GM12878 (cell line): Measurements from ENCODE around the gene DNAJC3. TPM values are rescaled to one million over a fixed set of nuclear protein-coding genes. Genes with fewer than 3 reads are reported as not detected.

ENCODE experiments used
- ATAC-seq: fragments of 200-7000 bp; cut with Tn5 transposase; 3 replicates; pipeline ENCODE4 v1.9.1; 2020; ENCODE audit warnings: mild to moderate bottlenecking, moderate library complexity
- BruUV-seq: library from RNA; stranded (reverse); fragments of 400-500 nt; replicated peaks from 2 replicates; lab custom pipeline; 2021; lab: Mats Ljungman, UMichigan
- CTCF ChIA-PET: fragments of 300-600 bp; sonication (Branson Sonifier 250); formaldehyde crosslinking; extraction: SDS; loops from one replicate; lab custom pipeline; 2021; ENCODE audit warnings: inconsistent platforms; lab: Yijun Ruan, JAX
- POLR2A ChIA-PET: fragments of 350-600 bp; formaldehyde crosslinking; extraction: SDS; loops from one replicate; lab custom pipeline; 2021; ENCODE audit warnings: inconsistent platforms; lab: Charles Lee
- RAD21 ChIA-PET: fragments of 300-600 bp; sonication (Branson Sonifier 250); formaldehyde crosslinking; loops from one replicate; lab custom pipeline; 2023; ENCODE audit warnings: antibody characterized with exemption; ENCODE audit not compliant: unreplicated experiment; lab: Charles Lee
- SMC1A ChIA-PET: fragments of 300-600 bp; sonication (Branson Sonifier 250); formaldehyde crosslinking; loops from one replicate; lab custom pipeline; 2023; ENCODE audit not compliant: unreplicated experiment, uncharacterized antibody; lab: Charles Lee
- DNase-seq: peaks from one replicate; pipeline ENCODE4 v3.0.0-alpha.2; 2011; ENCODE audit warnings: low read depth, low spot score
- FAIRE-seq: peaks from 3 replicates; lab custom pipeline; 2011; peaks lifted over from hg19 to GRCh38; lab: Jason Lieb, UNC
- H2AFZ ChIP-seq: 2 replicates; pipeline ENCODE4 v1.6.0; 2011; ENCODE audit warnings: low read depth, low read length, control low read depth; ENCODE audit not compliant: control insufficient read depth
- H3K27ac ChIP-seq: 2 replicates; pipeline ENCODE4 v1.5.1; 2011; ENCODE audit warnings: control low read depth; ENCODE audit not compliant: control insufficient read depth, insufficient read depth
- H3K27me3 ChIP-seq, 2 experiments: replicated peaks in 1 of 2; 2 replicates each; pipeline versions ENCODE4 v1.6.0 to v1.6.1; 2011; ENCODE audit warnings: low read length in 1 of 2; ENCODE audit not compliant: control insufficient read depth in 2 of 2, insufficient read depth in 2 of 2
- H3K36me3 ChIP-seq, 2 experiments: 2 replicates each; pipeline ENCODE4 v1.5.1; 2011; ENCODE audit warnings: low read length in 1 of 2; ENCODE audit not compliant: control insufficient read depth in 2 of 2, insufficient read depth in 2 of 2
- H3K4me1 ChIP-seq: 2 replicates; pipeline ENCODE4 v1.6.1; 2011; ENCODE audit warnings: mild to moderate bottlenecking, low read length, moderate library complexity, mixed read lengths; ENCODE audit not compliant: control insufficient read depth, insufficient read depth
- H3K4me2 ChIP-seq: 2 replicates; pipeline ENCODE4 v1.6.0; 2011; ENCODE audit warnings: control low read depth; ENCODE audit not compliant: control insufficient read depth, insufficient read depth
- H3K4me3 ChIP-seq: fragments of 200-600 bp; sonication (generic); 2 replicates; pipeline ENCODE4 v1.5.1; 2016
- H3K79me2 ChIP-seq: 2 replicates; pipeline ENCODE4 v1.6.0; 2011; ENCODE audit warnings: low read length; ENCODE audit not compliant: control insufficient read depth, insufficient read depth
- H3K9ac ChIP-seq: 2 replicates; pipeline ENCODE4 v1.8.0; 2011; ENCODE audit warnings: low read length, control low read depth, mixed read lengths; ENCODE audit not compliant: control insufficient read depth, insufficient read depth
- H3K9me3 ChIP-seq: replicated peaks from 3 replicates; pipeline ENCODE4 v1.5.1; 2011; ENCODE audit warnings: mild to moderate bottlenecking, low read length; ENCODE audit not compliant: control insufficient read depth, insufficient read depth
- H4K20me1 ChIP-seq: 2 replicates; pipeline ENCODE4 v1.6.0; 2011; ENCODE audit not compliant: control insufficient read depth, insufficient read depth
- HDAC6 ChIP-seq: fragments of 200-600 bp; sonication (generic); IDR thresholded peaks from one replicate; pipeline ENCODE4 v1.8.0; 2017; ENCODE audit warnings: antibody characterized with exemption; ENCODE audit not compliant: unreplicated experiment
- KLF5 ChIP-seq: fragments of 450-650 bp; IDR thresholded peaks from 2 replicates; pipeline ENCODE4 v1.6.1; 2014; ENCODE audit warnings: mild to moderate bottlenecking; ENCODE audit not compliant: partially characterized antibody
- NFYB ChIP-seq: IDR thresholded peaks from 2 replicates; pipeline ENCODE4 v1.6.1; 2011; ENCODE audit warnings: low read depth, mild to moderate bottlenecking, low read length, improper control_type of control experiment, moderate library complexity; ENCODE audit not compliant: insufficient read depth
- NRF1 ChIP-seq: conservative IDR thresholded peaks from 2 replicates; pipeline ENCODE4 v1.6.1; 2011; ENCODE audit warnings: mild to moderate bottlenecking, low read depth, low read length, improper control_type of control experiment
- POLR2A ChIP-seq: IDR thresholded peaks from 2 replicates; pipeline ENCODE4 v1.6.1; 2011; ENCODE audit warnings: low read depth, mild to moderate bottlenecking, low read length
- TAF1 ChIP-seq: IDR thresholded peaks from 2 replicates; pipeline ENCODE4 v1.6.1; 2011; ENCODE audit warnings: mild to moderate bottlenecking, low read depth, low read length, borderline replicate concordance
- WRNIP1 ChIP-seq: IDR thresholded peaks from 2 replicates; pipeline ENCODE4 v1.6.1; 2011; ENCODE audit warnings: low read depth, low read length, improper control_type of control experiment, borderline replicate concordance
- YY1 ChIP-seq: IDR thresholded peaks from 2 replicates; pipeline ENCODE4 v1.6.1; 2011; ENCODE audit warnings: low read depth, mild to moderate bottlenecking, low read length
- ZBED1 ChIP-seq: IDR thresholded peaks from 2 replicates; pipeline ENCODE4 v1.6.1; 2016; ENCODE audit warnings: borderline replicate concordance
- ZNF384 ChIP-seq: IDR thresholded peaks from 2 replicates; pipeline ENCODE4 v1.6.1; 2012; ENCODE audit warnings: low read depth, mild to moderate bottlenecking, low read length, improper control_type of control experiment, borderline replicate concordance
- WGBS: methylation state at CpG from one replicate; pipeline ENCODE4 v1.1.6; 2016; ENCODE audit warnings: low lambda C conversion rate; ENCODE audit not compliant: insufficient replicate concordance, insufficient coverage; ENCODE audit errors: missing lambda C conversion rate; 5-methylcytosine and 5-hydroxymethylcytosine counted together
- in situ Hi-C: fragments of 300-500 bp; cut with MboI; formaldehyde crosslinking; loops from 9 replicates; pipeline ENCODE4 v1.14.3; 2018; ENCODE audit warnings: mixed read lengths
- intact Hi-C: fragments of 100-400 bp; cut with micrococcal nuclease; formaldehyde crosslinking; loops from one replicate; pipeline ENCODE4 v1.14.2; 2022; ENCODE audit not compliant: unreplicated experiment
- polyA plus RNA-seq, 11 experiments: library from polyadenylated mRNA; depleted of rRNA in 4 of 11; unstranded in 6 of 11; stranded (reverse) in 5 of 11; fragments of >200 nt; fragmentation: Nextera tagmentation in 4 of 11; fragmentation: Illumina TruSeq in 1 of 11; extraction: Ambion mirVana in 4 of 11; extraction: Trizol in 1 of 11; gene quantifications; 1 replicate in 1 of 11; 2 replicates in 10 of 11; pipeline versions ENCODE4 v1.2.1 to v1.2.3, GENCODE V29; 2011 to 2016; ENCODE audit warnings: inconsistent platforms in 2 of 11, missing spikeins in 2 of 11, low read depth in 1 of 11
- total RNA-seq, 4 experiments: library from RNA; depleted of rRNA in 3 of 4; stranded (reverse); fragments of >200 nt in 3 of 4; fragmentation: Illumina TruSeq in 1 of 4; extraction: Trizol in 1 of 4; gene quantifications; 2 replicates each; pipeline versions ENCODE4 v1.2.1 to v1.2.3, GENCODE V29; 2013 to 2021
- TF ChIP-seq, protein P1 (sequence below): fragments of 450-650 bp; IDR thresholded peaks from 2 replicates; pipeline ENCODE4 v1.6.1; 2017; ENCODE audit warnings: antibody characterized with exemption, mild to moderate bottlenecking, moderate library complexity
- TF ChIP-seq, protein P2 (sequence below): fragments of 450-650 bp; IDR thresholded peaks from 2 replicates; pipeline ENCODE4 v1.6.1; 2017; ENCODE audit warnings: borderline replicate concordance

The DNAJC3 gene
- total and polyA plus RNA-seq, 10 of the 15 experiments (the other 5 are each of a cell fraction or from before 2014, with no cell fraction given) = 9.3 to 37.4 (median 19.0) TPM

DNA sequence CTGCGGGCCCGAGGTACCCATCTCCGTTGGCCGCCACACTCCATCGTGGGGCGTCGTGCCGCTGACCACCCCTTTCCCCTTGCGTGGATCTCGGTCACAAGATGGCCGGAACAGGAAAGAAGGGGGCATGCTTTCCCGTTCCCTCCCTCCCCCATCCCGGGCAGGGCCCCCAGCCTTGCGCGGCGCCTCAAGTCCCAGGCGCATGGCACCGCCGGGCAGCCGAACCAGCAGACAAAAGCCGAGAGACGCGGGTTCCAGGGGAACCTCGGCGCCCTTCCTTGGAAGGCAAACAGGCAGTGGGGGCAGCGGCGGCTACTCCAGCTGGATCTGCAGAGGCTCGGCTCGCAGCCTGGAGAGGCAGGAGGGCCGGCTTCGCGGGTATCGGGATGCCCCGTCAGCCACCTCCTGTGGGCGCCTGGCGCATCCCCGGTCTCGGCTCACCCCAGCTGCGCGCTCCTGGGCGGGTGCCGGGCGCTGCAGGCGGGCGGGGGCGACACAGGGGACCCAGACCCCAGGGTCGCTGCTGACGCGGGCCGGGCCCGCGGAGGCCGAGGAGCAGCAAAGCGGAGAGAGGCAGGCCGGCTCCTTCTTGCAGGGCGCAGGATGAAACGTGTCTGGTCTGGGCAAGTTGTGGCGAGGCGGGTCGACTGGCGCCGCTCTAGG, 32.9 kb upstream of the DNAJC3 start:
- peaks cover 0 to 4% of the 10 kb centered on the region in 2 experiments; a peak in 2 of 4 replicates for H3K27me3 ChIP-seq
- no peaks in the 10 kb centered on the region for H3K9me3 ChIP-seq
- FAIRE-seq (no peak), ATAC-seq (peak; percentile 66), DNase-seq (no peak)
- H4K20me1 ChIP-seq = no peaks in the 10 kb centered on the region
- ChIA-PET RAD21 (no interaction called here), POLR2A (no interaction called here), SMC1A (no interaction called here), CTCF (interaction anchor here (0.9 to 1.0 kb wide), 2 partner anchors 12 to 16 kb away, joined by 3 to 4 read pairs; no protein-coding TSS in a partner anchor)
- no peak overlapping the region for H3K27ac ChIP-seq
- no peak for TF ChIP-seq TAF1
- TF ChIP-seq HDAC6 = peak; percentile 90
- TF ChIP-seq YY1 = 0 out of 2 replicates have a peak, but pooled peaks have one; percentile 15
- in situ Hi-C loops = no loop called here
- no peaks in the 10 kb centered on the region for H3K36me3 ChIP-seq
- H3K4me3 ChIP-seq = peak overlapping the region; percentile 64
- peak overlapping the region; percentile 10; the same call in 1 of the 2 replicates for H3K9ac ChIP-seq
- H2AFZ ChIP-seq = peak overlapping the region; percentile 52
- no TSS peak for BruUV-seq
- no peaks in the 10 kb centered on the region; the same call in 1 of the 2 replicates for H3K79me2 ChIP-seq
- intact Hi-C loops = no loop called here
- WGBS = 2% methylated on average over 56 of the region's 62 CpGs
- peak overlapping the region; percentile 69; the same call in 1 of the 2 replicates for H3K4me2 ChIP-seq
- H3K4me1 ChIP-seq = no peaks in the 10 kb centered on the region

DNA sequence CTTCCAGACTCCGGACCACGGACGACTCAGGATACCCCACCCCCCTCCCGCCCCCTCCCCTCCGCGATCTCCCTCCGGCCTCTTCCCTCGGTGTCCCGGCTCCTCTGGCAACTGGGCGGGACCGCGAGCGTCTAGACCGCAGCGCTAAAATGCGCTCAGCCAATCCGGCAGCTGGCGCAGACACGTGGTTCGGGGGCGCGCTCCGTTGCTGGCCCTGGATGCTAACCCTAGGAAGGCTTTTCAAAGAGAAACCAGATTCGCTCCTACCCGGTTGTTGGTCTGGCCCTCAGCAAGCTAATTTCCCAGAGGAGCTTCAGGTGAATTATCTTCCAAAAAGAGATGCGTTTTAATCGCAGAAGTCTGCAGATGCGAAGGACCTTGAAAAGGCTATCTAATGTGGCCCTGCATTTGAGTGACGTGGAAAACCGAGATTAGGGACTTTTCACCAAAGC, 32.3 kb upstream of the DNAJC3 start, which contains the start of gene DZIP1:
Gene DZIP1 (minus strand): TSS at position 106 of the 452 bp plus-strand sequence. CDS start 2,677 bp downstream, outside the sequence.
- no TSS peak for BruUV-seq
- no peaks in the 10 kb centered on the region for H4K20me1 ChIP-seq
- peaks cover 0 to 4% of the 10 kb centered on the region in 2 experiments; a peak in 2 of 4 replicates for H3K27me3 ChIP-seq
- no peaks in the 10 kb centered on the region for H3K4me1 ChIP-seq
- no peaks in the 10 kb centered on the region for H3K36me3 ChIP-seq
- H3K4me3 ChIP-seq = peak within 1 kb of the TSS; percentile 64
- intact Hi-C loops = no loop called here
- peak within 1 kb of the TSS; percentile 76 for H2AFZ ChIP-seq
- RAD21 ChIA-PET = no interaction called here
- in situ Hi-C loops = no loop called here
- H3K9me3 ChIP-seq = no peaks in the 10 kb centered on the region
- ATAC-seq (peak; percentile 81), DNase-seq (no peak), FAIRE-seq (no peak)
- H3K27ac ChIP-seq = no peak within 1 kb of the TSS
- SMC1A ChIA-PET = no interaction called here
- 4% methylated on average over 19 of the region's 30 CpGs for WGBS
- CTCF ChIA-PET = interaction anchor here (1.0 kb wide), 1 partner anchor 19 kb away, joined by 3 read pairs; no protein-coding TSS in a partner anchor
- H3K4me2 ChIP-seq = peak within 1 kb of the TSS; percentile 89
- peak within 1 kb of the TSS; percentile 37; the same call in 1 of the 2 replicates for H3K9ac ChIP-seq
- POLR2A ChIA-PET = no interaction called here
- no peaks in the 10 kb centered on the region; the same call in 1 of the 2 replicates for H3K79me2 ChIP-seq
- TF ChIP-seq KLF5 = no peak
- TF ChIP-seq, protein P1, sequence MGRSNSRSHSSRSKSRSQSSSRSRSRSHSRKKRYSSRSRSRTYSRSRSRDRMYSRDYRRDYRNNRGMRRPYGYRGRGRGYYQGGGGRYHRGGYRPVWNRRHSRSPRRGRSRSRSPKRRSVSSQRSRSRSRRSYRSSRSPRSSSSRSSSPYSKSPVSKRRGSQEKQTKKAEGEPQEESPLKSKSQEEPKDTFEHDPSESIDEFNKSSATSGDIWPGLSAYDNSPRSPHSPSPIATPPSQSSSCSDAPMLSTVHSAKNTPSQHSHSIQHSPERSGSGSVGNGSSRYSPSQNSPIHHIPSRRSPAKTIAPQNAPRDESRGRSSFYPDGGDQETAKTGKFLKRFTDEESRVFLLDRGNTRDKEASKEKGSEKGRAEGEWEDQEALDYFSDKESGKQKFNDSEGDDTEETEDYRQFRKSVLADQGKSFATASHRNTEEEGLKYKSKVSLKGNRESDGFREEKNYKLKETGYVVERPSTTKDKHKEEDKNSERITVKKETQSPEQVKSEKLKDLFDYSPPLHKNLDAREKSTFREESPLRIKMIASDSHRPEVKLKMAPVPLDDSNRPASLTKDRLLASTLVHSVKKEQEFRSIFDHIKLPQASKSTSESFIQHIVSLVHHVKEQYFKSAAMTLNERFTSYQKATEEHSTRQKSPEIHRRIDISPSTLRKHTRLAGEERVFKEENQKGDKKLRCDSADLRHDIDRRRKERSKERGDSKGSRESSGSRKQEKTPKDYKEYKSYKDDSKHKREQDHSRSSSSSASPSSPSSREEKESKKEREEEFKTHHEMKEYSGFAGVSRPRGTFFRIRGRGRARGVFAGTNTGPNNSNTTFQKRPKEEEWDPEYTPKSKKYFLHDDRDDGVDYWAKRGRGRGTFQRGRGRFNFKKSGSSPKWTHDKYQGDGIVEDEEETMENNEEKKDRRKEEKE = no peak
- no peak for TF ChIP-seq ZBED1
- TF ChIP-seq NRF1 = no peak
- 0 out of 2 replicates have a peak, but pooled peaks have one; percentile 36 for TF ChIP-seq NFYB
- peak; percentile 55; the same call in 1 of the 2 replicates for TF ChIP-seq POLR2A
- no peak for TF ChIP-seq WRNIP1
- no peak for TF ChIP-seq ZNF384
- TF ChIP-seq, protein P2, sequence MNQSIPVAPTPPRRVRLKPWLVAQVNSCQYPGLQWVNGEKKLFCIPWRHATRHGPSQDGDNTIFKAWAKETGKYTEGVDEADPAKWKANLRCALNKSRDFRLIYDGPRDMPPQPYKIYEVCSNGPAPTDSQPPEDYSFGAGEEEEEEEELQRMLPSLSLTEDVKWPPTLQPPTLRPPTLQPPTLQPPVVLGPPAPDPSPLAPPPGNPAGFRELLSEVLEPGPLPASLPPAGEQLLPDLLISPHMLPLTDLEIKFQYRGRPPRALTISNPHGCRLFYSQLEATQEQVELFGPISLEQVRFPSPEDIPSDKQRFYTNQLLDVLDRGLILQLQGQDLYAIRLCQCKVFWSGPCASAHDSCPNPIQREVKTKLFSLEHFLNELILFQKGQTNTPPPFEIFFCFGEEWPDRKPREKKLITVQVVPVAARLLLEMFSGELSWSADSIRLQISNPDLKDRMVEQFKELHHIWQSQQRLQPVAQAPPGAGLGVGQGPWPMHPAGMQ = no peak
